Measurements from ENCODE around the gene LAGE3. TPM values are rescaled to one million over a fixed set of nuclear protein-coding genes. Genes with fewer than 3 reads are reported as not detected.

LAGE3 gene
- total RNA-seq, 1 donor from 2014 or later = 15.3 TPM

- Mint-ChIP-seq H3K4me1 (peaks cover 3% of the 10 kb centered on the region), H3K4me3 (peak overlapping the region; percentile 71), H3K9me3 (no peaks in the 10 kb centered on the region), H3K27me3 (ENCODE audit: low read depth) (no peaks in the 10 kb centered on the region), H3K36me3 (peaks cover 11% of the 10 kb centered on the region), H3K27ac (peak overlapping the region; percentile 88)
- no peak for DNase-seq (ENCODE audit: low spot score in 2 of 2, unreplicated experiment in 2 of 2)
- TF ChIP-seq CTCF (IDR thresholded peaks at IDR 0.05; ENCODE audit: unreplicated experiment) = no peak
These were observed 35.6 kb downstream of the LAGE3 start for GRCh38 chrX:154443479-154443910.

GRCh38 chrX:154441984-154442707 is 36.9 kb downstream of the LAGE3 start:
- no peaks in the 10 kb centered on the region for H3K9me3 Mint-ChIP-seq
- no peaks in the 10 kb centered on the region for H3K27me3 Mint-ChIP-seq (ENCODE audit: low read depth)
- no peak for TF ChIP-seq CTCF (IDR thresholded peaks at IDR 0.05; ENCODE audit: unreplicated experiment)
- no peak overlapping the region for H3K27ac Mint-ChIP-seq
- H3K4me3 Mint-ChIP-seq = no peak overlapping the region
- peaks cover 9% of the 10 kb centered on the region for H3K4me1 Mint-ChIP-seq
- DNase-seq (ENCODE audit: low spot score in 2 of 2, unreplicated experiment in 2 of 2) = no peak
- peaks cover 7% of the 10 kb centered on the region for H3K36me3 Mint-ChIP-seq

GRCh38 chrX:154441564-154441963 is 37.5 kb downstream of the LAGE3 start:
- no peak overlapping the region for H3K4me3 Mint-ChIP-seq
- no peaks in the 10 kb centered on the region for H3K27me3 Mint-ChIP-seq (ENCODE audit: low read depth)
- no peaks in the 10 kb centered on the region for H3K9me3 Mint-ChIP-seq
- TF ChIP-seq CTCF (IDR thresholded peaks at IDR 0.05; ENCODE audit: unreplicated experiment) = no peak
- H3K36me3 Mint-ChIP-seq = peaks cover 3% of the 10 kb centered on the region
- DNase-seq (ENCODE audit: low spot score in 2 of 2, unreplicated experiment in 2 of 2) = no peak
- H3K27ac Mint-ChIP-seq = no peak overlapping the region
- peaks cover 9% of the 10 kb centered on the region for H3K4me1 Mint-ChIP-seq

GRCh38 chrX:154440623-154441357 is 38.3 kb downstream of the LAGE3 start:
- Mint-ChIP-seq H3K9me3 (no peaks in the 10 kb centered on the region), H3K27me3 (ENCODE audit: low read depth) (no peaks in the 10 kb centered on the region), H3K4me1 (peaks cover 14% of the 10 kb centered on the region), H3K4me3 (no peak overlapping the region), H3K27ac (no peak overlapping the region), H3K36me3 (peaks cover 6% of the 10 kb centered on the region)
- TF ChIP-seq CTCF (IDR thresholded peaks at IDR 0.05; ENCODE audit: unreplicated experiment) = no peak
- DNase-seq (ENCODE audit: low spot score in 2 of 2, unreplicated experiment in 2 of 2) = no peak

GRCh38 chrX:154439841-154440240 is 39.2 kb downstream of the LAGE3 start:
- Mint-ChIP-seq H3K4me1 (peaks cover 14% of the 10 kb centered on the region), H3K4me3 (no peak overlapping the region), H3K36me3 (peaks cover 8% of the 10 kb centered on the region), H3K27me3 (ENCODE audit: low read depth) (no peaks in the 10 kb centered on the region), H3K27ac (no peak overlapping the region), H3K9me3 (no peaks in the 10 kb centered on the region)
- no peak for DNase-seq (ENCODE audit: low spot score in 2 of 2, unreplicated experiment in 2 of 2)
- no peak for TF ChIP-seq CTCF (IDR thresholded peaks at IDR 0.05; ENCODE audit: unreplicated experiment)

Measured in mesothelial cell of epicardium (in vitro differentiated cells).